ENCODE measurements around the gene LSP1.

LSP1 gene

GRCh38 chr11:1819074-1819473 is 33.8 kb upstream of the LSP1 start:
- no peak overlapping the region for H3K27ac ChIP-seq (replicated peaks)
- DNase-seq (ENCODE audit: low read depth in 1 of 2, low spot score in 1 of 2): no peak
- no peak overlapping the region for H3K4me3 ChIP-seq (replicated peaks; ENCODE audit: insufficient read depth, low read length)
- no peaks in the 10 kb centered on the region for H3K27me3 ChIP-seq (ENCODE audit: insufficient read depth, poor library complexity, severe bottlenecking)
- TF ChIP-seq SPI1 (IDR thresholded peaks at IDR 0.05; ENCODE audit: borderline replicate concordance, low read depth) (no peak), GABPA (IDR thresholded peaks at IDR 0.05; ENCODE audit: low read depth) (no peak), REST (IDR thresholded peaks at IDR 0.05; ENCODE audit: insufficient replicate concordance, low read depth) (no peak), CTCF (IDR thresholded peaks at IDR 0.05; ENCODE audit: insufficient read depth, low read length) (no peak), POLR2AphosphoS5 (IDR thresholded peaks at IDR 0.05; ENCODE audit: low read depth) (no peak)

GRCh38 chr11:1820463-1821325 is 32.2 kb upstream of the LSP1 start:
- TF ChIP-seq CTCF (IDR thresholded peaks at IDR 0.05; ENCODE audit: insufficient read depth, low read length) (no peak), REST (IDR thresholded peaks at IDR 0.05; ENCODE audit: insufficient replicate concordance, low read depth) (no peak), POLR2AphosphoS5 (IDR thresholded peaks at IDR 0.05; ENCODE audit: low read depth) (no peak), GABPA (IDR thresholded peaks at IDR 0.05; ENCODE audit: low read depth) (no peak), SPI1 (IDR thresholded peaks at IDR 0.05; ENCODE audit: borderline replicate concordance, low read depth) (no peak)
- H3K27ac ChIP-seq (replicated peaks): no peak overlapping the region
- DNase-seq (ENCODE audit: low read depth in 1 of 2, low spot score in 1 of 2): no peak
- H3K4me3 ChIP-seq (replicated peaks; ENCODE audit: insufficient read depth, low read length): no peak overlapping the region
- no peaks in the 10 kb centered on the region for H3K27me3 ChIP-seq (ENCODE audit: insufficient read depth, poor library complexity, severe bottlenecking)

GRCh38 chr11:1821562-1821961 is 31.3 kb upstream of the LSP1 start:
- TF ChIP-seq GABPA (IDR thresholded peaks at IDR 0.05; ENCODE audit: low read depth): no peak
- no peak for TF ChIP-seq SPI1 (IDR thresholded peaks at IDR 0.05; ENCODE audit: borderline replicate concordance, low read depth)
- no peak for TF ChIP-seq POLR2AphosphoS5 (IDR thresholded peaks at IDR 0.05; ENCODE audit: low read depth)
- no peak for TF ChIP-seq REST (IDR thresholded peaks at IDR 0.05; ENCODE audit: insufficient replicate concordance, low read depth)
- TF ChIP-seq CTCF (IDR thresholded peaks at IDR 0.05; ENCODE audit: insufficient read depth, low read length): no peak
- no peak for DNase-seq (ENCODE audit: low read depth in 1 of 2, low spot score in 1 of 2)
- Histone ChIP-seq H3K4me3 (replicated peaks; ENCODE audit: insufficient read depth, low read length) (no peak overlapping the region), H3K27me3 (ENCODE audit: insufficient read depth, poor library complexity, severe bottlenecking) (no peaks in the 10 kb centered on the region), H3K27ac (replicated peaks) (no peak overlapping the region)
